HEK293 (cell line): Measurements from ENCODE around the gene FLT4.

Experiments used
- CTCF ChIA-PET: fragments of 350-600 bp; formaldehyde crosslinking; extraction: SDS; loops from one replicate; lab custom pipeline; 2021; ENCODE audit warnings: antibody characterized with exemption; lab: Yijun Ruan, JAX
- POLR2A ChIA-PET: fragments of 300-600 bp; formaldehyde crosslinking; extraction: SDS; loops from one replicate; lab custom pipeline; 2020; ENCODE audit warnings: antibody characterized with exemption, inconsistent platforms; lab: Yijun Ruan, JAX
- H3K27ac ChIP-seq: fragments of 200-500 bp; sonication (Bioruptor generic); 2 replicates; pipeline ENCODE4 v1.5.1; 2014; ENCODE audit warnings: low read depth, low read length, control low read depth, inconsistent platforms; ENCODE audit errors: extremely low read depth
- H3K36me3 ChIP-seq, 2 experiments: fragments of 200-500 bp in 1 of 2; sonication (Bioruptor generic) in 1 of 2; 1 replicate in 1 of 2; 2 replicates in 1 of 2; pipeline ENCODE4 v1.5.1; 2014 to 2017; ENCODE audit warnings: inconsistent platforms in 2 of 2, low read length in 2 of 2; ENCODE audit not compliant: control insufficient read depth in 2 of 2, insufficient read depth in 1 of 2
- H3K4me1 ChIP-seq: fragments of 200-500 bp; sonication (Bioruptor generic); 2 replicates; pipeline ENCODE4 v1.5.1; 2014; ENCODE audit warnings: mild to moderate bottlenecking, low read length, inconsistent platforms; ENCODE audit not compliant: control insufficient read depth, insufficient read depth
- H3K4me3 ChIP-seq: 2 replicates; pipeline ENCODE4 v1.5.1; 2011; ENCODE audit warnings: low read depth, mild to moderate bottlenecking, control low read depth, low read length, moderate library complexity
- H3K9me3 ChIP-seq: fragments of 200-500 bp; sonication (Bioruptor generic); 2 replicates; pipeline ENCODE4 v1.5.1; 2014; ENCODE audit warnings: low read depth, low read length, inconsistent platforms; ENCODE audit not compliant: control insufficient read depth, insufficient read depth
- KLF1 ChIP-seq: fragments of 450-650 bp; formaldehyde crosslinking; IDR thresholded peaks from 2 replicates; pipeline ENCODE4 v1.5.1; 2016; ENCODE audit warnings: missing biosample characterization, missing genetic modification characterization
- MYNN ChIP-seq: fragments of 450-650 bp; formaldehyde crosslinking; IDR thresholded peaks from 2 replicates; pipeline ENCODE4 v1.5.1; 2016; ENCODE audit warnings: missing biosample characterization, missing genetic modification characterization, borderline replicate concordance
- PBX3 ChIP-seq: sonication (generic); formaldehyde crosslinking; IDR thresholded peaks from 2 replicates; pipeline ENCODE4 v1.8.1; 2022; ENCODE audit warnings: mild to moderate bottlenecking, moderate library complexity, missing genetic modification reagents
- ZFHX2 ChIP-seq: fragments of 450-650 bp; formaldehyde crosslinking; conservative IDR thresholded peaks from 2 replicates; pipeline ENCODE4 v1.5.1; 2016; ENCODE audit warnings: missing biosample characterization, missing genetic modification characterization
- ZNF214 ChIP-seq: fragments of 450-650 bp; formaldehyde crosslinking; IDR thresholded peaks from 2 replicates; pipeline ENCODE4 v1.5.1; 2017; ENCODE audit warnings: missing biosample characterization, mild to moderate bottlenecking, missing genetic modification characterization, borderline replicate concordance
- ZNF24 ChIP-seq: fragments of 450-650 bp; formaldehyde crosslinking; IDR thresholded peaks from 2 replicates; pipeline ENCODE4 v1.5.1; 2016; ENCODE audit warnings: missing biosample characterization, missing genetic modification characterization
- ZNF280C ChIP-seq: fragments of 450-650 bp; formaldehyde crosslinking; IDR thresholded peaks from 2 replicates; pipeline ENCODE4 v1.5.1; 2016; ENCODE audit warnings: missing biosample characterization, missing genetic modification characterization
- ZNF335 ChIP-seq: fragments of 450-650 bp; formaldehyde crosslinking; conservative IDR thresholded peaks from 2 replicates; pipeline ENCODE4 v1.5.1; 2016; ENCODE audit warnings: missing biosample characterization, missing genetic modification characterization
- ZNF366 ChIP-seq: fragments of 450-650 bp; formaldehyde crosslinking; conservative IDR thresholded peaks from 2 replicates; pipeline ENCODE4 v1.5.1; 2016; ENCODE audit warnings: missing biosample characterization, missing genetic modification characterization
- ZNF529 ChIP-seq: fragments of 450-650 bp; formaldehyde crosslinking; IDR thresholded peaks from 2 replicates; pipeline ENCODE4 v1.5.1; 2017; ENCODE audit warnings: missing genetic modification characterization, missing biosample characterization; ENCODE audit not compliant: insufficient replicate concordance
- ZNF548 ChIP-seq: fragments of 450-650 bp; formaldehyde crosslinking; IDR thresholded peaks from 2 replicates; pipeline ENCODE4 v1.5.1; 2016; ENCODE audit warnings: missing biosample characterization, missing genetic modification characterization
- ZNF561 ChIP-seq: fragments of 450-650 bp; IDR thresholded peaks from 2 replicates; pipeline ENCODE4 v1.5.1; 2018; ENCODE audit warnings: missing biosample characterization, missing genetic modification characterization, borderline replicate concordance
- ZNF610 ChIP-seq: fragments of 450-650 bp; formaldehyde crosslinking; IDR thresholded peaks from 2 replicates; pipeline ENCODE4 v1.5.1; 2016; ENCODE audit warnings: missing biosample characterization, missing genetic modification characterization, borderline replicate concordance
- ZNF777 ChIP-seq: fragments of 450-650 bp; formaldehyde crosslinking; IDR thresholded peaks from 2 replicates; pipeline ENCODE4 v1.5.1; 2017; ENCODE audit warnings: missing biosample characterization, missing genetic modification characterization, borderline replicate concordance
- TF ChIP-seq, protein P1 (sequence below): fragments of 450-650 bp; IDR thresholded peaks from 2 replicates; pipeline ENCODE4 v1.5.1; 2018; ENCODE audit warnings: missing biosample characterization, mild to moderate bottlenecking, missing genetic modification characterization
- TF ChIP-seq, protein P2 (sequence below): IDR thresholded peaks from 2 replicates; pipeline ENCODE4 v1.6.1; 2011; ENCODE audit warnings: mild to moderate bottlenecking, low read depth, low read length, borderline replicate concordance
- TF ChIP-seq, protein P3 (sequence below): fragments of 450-650 bp; formaldehyde crosslinking; IDR thresholded peaks from 2 replicates; pipeline ENCODE4 v1.5.0; 2017; ENCODE audit warnings: missing biosample characterization, missing genetic modification characterization, borderline replicate concordance
- TF ChIP-seq, protein P4 (sequence below): fragments of 450-650 bp; formaldehyde crosslinking; IDR thresholded peaks from 2 replicates; pipeline ENCODE4 v1.5.1; 2017; ENCODE audit warnings: missing biosample characterization, missing genetic modification characterization

Gene FLT4

GRCh38 chr5:180668835-180669596, 19.6 kb upstream of the FLT4 start:
- POLR2A ChIA-PET: no interaction called here
- no peaks in the 10 kb centered on the region for H3K9me3 ChIP-seq

GRCh38 chr5:180666812-180667211, 17.4 kb upstream of the FLT4 start:
- Histone ChIP-seq H3K9me3 (no peaks in the 10 kb centered on the region), H3K36me3 (no peaks in the 10 kb centered on the region), H3K4me1 (no peaks in the 10 kb centered on the region), H3K4me3 (no peak overlapping the region), H3K27ac (no peak overlapping the region)
- POLR2A ChIA-PET: no interaction called here
- CTCF ChIA-PET: no interaction called here
- no peak for TF ChIP-seq ZNF366 (tag by site-specific recombination)
- TF ChIP-seq ZNF529: no peak
- TF ChIP-seq, protein P1, sequence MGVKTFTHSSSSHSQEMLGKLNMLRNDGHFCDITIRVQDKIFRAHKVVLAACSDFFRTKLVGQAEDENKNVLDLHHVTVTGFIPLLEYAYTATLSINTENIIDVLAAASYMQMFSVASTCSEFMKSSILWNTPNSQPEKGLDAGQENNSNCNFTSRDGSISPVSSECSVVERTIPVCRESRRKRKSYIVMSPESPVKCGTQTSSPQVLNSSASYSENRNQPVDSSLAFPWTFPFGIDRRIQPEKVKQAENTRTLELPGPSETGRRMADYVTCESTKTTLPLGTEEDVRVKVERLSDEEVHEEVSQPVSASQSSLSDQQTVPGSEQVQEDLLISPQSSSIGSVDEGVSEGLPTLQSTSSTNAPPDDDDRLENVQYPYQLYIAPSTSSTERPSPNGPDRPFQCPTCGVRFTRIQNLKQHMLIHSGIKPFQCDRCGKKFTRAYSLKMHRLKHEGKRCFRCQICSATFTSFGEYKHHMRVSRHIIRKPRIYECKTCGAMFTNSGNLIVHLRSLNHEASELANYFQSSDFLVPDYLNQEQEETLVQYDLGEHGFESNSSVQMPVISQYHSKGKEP (tag by site-specific recombination): no peak
- TF ChIP-seq ZNF214 (tag by site-specific recombination): no peak
- TF ChIP-seq, protein P2, sequence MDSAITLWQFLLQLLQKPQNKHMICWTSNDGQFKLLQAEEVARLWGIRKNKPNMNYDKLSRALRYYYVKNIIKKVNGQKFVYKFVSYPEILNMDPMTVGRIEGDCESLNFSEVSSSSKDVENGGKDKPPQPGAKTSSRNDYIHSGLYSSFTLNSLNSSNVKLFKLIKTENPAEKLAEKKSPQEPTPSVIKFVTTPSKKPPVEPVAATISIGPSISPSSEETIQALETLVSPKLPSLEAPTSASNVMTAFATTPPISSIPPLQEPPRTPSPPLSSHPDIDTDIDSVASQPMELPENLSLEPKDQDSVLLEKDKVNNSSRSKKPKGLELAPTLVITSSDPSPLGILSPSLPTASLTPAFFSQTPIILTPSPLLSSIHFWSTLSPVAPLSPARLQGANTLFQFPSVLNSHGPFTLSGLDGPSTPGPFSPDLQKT: no peak
- no peak for TF ChIP-seq ZNF610 (tag by site-specific recombination)
- TF ChIP-seq KLF1 (tag by site-specific recombination): no peak
- TF ChIP-seq ZNF335 (tag by site-specific recombination): no peak
- TF ChIP-seq ZNF548: no peak
- TF ChIP-seq ZNF561 (tag by site-specific recombination): no peak
- TF ChIP-seq PBX3 (CRISPR knock-in tag): no peak
- TF ChIP-seq ZNF777 (tag by site-specific recombination): no peak
- no peak for TF ChIP-seq ZNF280C (tag by site-specific recombination)
- TF ChIP-seq, protein P3, sequence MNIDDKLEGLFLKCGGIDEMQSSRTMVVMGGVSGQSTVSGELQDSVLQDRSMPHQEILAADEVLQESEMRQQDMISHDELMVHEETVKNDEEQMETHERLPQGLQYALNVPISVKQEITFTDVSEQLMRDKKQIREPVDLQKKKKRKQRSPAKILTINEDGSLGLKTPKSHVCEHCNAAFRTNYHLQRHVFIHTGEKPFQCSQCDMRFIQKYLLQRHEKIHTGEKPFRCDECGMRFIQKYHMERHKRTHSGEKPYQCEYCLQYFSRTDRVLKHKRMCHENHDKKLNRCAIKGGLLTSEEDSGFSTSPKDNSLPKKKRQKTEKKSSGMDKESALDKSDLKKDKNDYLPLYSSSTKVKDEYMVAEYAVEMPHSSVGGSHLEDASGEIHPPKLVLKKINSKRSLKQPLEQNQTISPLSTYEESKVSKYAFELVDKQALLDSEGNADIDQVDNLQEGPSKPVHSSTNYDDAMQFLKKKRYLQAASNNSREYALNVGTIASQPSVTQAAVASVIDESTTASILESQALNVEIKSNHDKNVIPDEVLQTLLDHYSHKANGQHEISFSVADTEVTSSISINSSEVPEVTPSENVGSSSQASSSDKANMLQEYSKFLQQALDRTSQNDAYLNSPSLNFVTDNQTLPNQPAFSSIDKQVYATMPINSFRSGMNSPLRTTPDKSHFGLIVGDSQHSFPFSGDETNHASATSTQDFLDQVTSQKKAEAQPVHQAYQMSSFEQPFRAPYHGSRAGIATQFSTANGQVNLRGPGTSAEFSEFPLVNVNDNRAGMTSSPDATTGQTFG (tag by site-specific recombination): no peak
- no peak for TF ChIP-seq ZFHX2 (tag by site-specific recombination)
- no peak for TF ChIP-seq ZNF24 (tag by site-specific recombination)

More at GRCh38 chr5:180668835-180669596, 19.6 kb upstream of the FLT4 start:
- no peak for TF ChIP-seq MYNN (tag by site-specific recombination)
- TF ChIP-seq, protein P4, sequence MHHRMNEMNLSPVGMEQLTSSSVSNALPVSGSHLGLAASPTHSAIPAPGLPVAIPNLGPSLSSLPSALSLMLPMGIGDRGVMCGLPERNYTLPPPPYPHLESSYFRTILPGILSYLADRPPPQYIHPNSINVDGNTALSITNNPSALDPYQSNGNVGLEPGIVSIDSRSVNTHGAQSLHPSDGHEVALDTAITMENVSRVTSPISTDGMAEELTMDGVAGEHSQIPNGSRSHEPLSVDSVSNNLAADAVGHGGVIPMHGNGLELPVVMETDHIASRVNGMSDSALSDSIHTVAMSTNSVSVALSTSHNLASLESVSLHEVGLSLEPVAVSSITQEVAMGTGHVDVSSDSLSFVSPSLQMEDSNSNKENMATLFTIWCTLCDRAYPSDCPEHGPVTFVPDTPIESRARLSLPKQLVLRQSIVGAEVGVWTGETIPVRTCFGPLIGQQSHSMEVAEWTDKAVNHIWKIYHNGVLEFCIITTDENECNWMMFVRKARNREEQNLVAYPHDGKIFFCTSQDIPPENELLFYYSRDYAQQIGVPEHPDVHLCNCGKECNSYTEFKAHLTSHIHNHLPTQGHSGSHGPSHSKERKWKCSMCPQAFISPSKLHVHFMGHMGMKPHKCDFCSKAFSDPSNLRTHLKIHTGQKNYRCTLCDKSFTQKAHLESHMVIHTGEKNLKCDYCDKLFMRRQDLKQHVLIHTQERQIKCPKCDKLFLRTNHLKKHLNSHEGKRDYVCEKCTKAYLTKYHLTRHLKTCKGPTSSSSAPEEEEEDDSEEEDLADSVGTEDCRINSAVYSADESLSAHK (tag by site-specific recombination): 0 out of 2 replicates have a peak, but pooled peaks have one; percentile 36
- Histone ChIP-seq H3K4me3 (no peak overlapping the region), H3K4me1 (no peaks in the 10 kb centered on the region), H3K36me3 (no peaks in the 10 kb centered on the region), H3K27ac (no peak overlapping the region)
- CTCF ChIA-PET: interaction anchor here (0.5 to 1.0 kb wide), 6 partner anchors 23 to 378 kb away, joined by 3 to 5 read pairs (median 3); no protein-coding TSS in a partner anchor
